Stimulated activated CD8-positive, alpha-beta memory T cell treated with anti-CD3 and anti-CD28 coated beads, Interleukin-12 subunit alpha, Interleukin-12 subunit beta, amount 100 ng/mL, for 1 hour (primary cell): ENCODE data around the gene MALRD1.

Experiments
- DNase-seq: peaks from one replicate; pipeline ENCODE4 v3.0.0-alpha.2; 2020; ENCODE audit warnings: low read depth

The MALRD1 gene

GRCh38 chr10:19111501-19112267, 63.1 kb downstream of the MALRD1 start:
- no peak for DNase-seq

- DNase-seq: no peak
Observed at GRCh38 chr10:19117438-19117837, 68.8 kb downstream of the MALRD1 start.

- DNase-seq: no peak
Observed at GRCh38 chr10:19119191-19119590, 70.6 kb downstream of the MALRD1 start.

GRCh38 chr10:19120381-19120908, 71.8 kb downstream of the MALRD1 start:
- DNase-seq: no peak

- DNase-seq: no peak
Observed at GRCh38 chr10:19133992-19134391, 85.4 kb downstream of the MALRD1 start.

- DNase-seq: no peak
Observed at GRCh38 chr10:19142967-19143366, 94.4 kb downstream of the MALRD1 start.

GRCh38 chr10:19144206-19144605, 95.6 kb downstream of the MALRD1 start:
- no peak for DNase-seq

GRCh38 chr10:19154375-19154774, 105.8 kb downstream of the MALRD1 start:
- DNase-seq: no peak

- no peak for DNase-seq
Observed at GRCh38 chr10:19158358-19158757, 109.8 kb downstream of the MALRD1 start.

GRCh38 chr10:19158870-19159269, 110.3 kb downstream of the MALRD1 start:
- no peak for DNase-seq

- DNase-seq: no peak
Observed at GRCh38 chr10:19164461-19164860, 115.9 kb downstream of the MALRD1 start.

- no peak for DNase-seq
Observed at GRCh38 chr10:19168584-19168983, 120.0 kb downstream of the MALRD1 start.

- DNase-seq: no peak
Observed at GRCh38 chr10:19169041-19169440, 120.4 kb downstream of the MALRD1 start.

GRCh38 chr10:19169684-19170083, 121.1 kb downstream of the MALRD1 start:
- no peak for DNase-seq

GRCh38 chr10:19178675-19179074, 130.1 kb downstream of the MALRD1 start:
- DNase-seq: no peak

- no peak for DNase-seq
Observed at GRCh38 chr10:19184891-19185290, 136.3 kb downstream of the MALRD1 start.

GRCh38 chr10:19194866-19195265, 146.3 kb downstream of the MALRD1 start:
- DNase-seq: no peak

GRCh38 chr10:19195698-19196097, 147.1 kb downstream of the MALRD1 start:
- no peak for DNase-seq

- no peak for DNase-seq
Observed at GRCh38 chr10:19200211-19200610, 151.6 kb downstream of the MALRD1 start.

GRCh38 chr10:19204246-19204917, 155.8 kb downstream of the MALRD1 start:
- no peak for DNase-seq

- DNase-seq: no peak
Observed at GRCh38 chr10:19209319-19209718, 160.7 kb downstream of the MALRD1 start.

GRCh38 chr10:19212590-19212989, 164.0 kb downstream of the MALRD1 start:
- DNase-seq: no peak

GRCh38 chr10:19221216-19221615, 172.6 kb downstream of the MALRD1 start:
- no peak for DNase-seq
